ENCODE measurements around the gene TXNDC17.

GRCh38 chr17:6681176-6681575, 40.3 kb downstream of the TXNDC17 start:
- TF ChIP-seq CTCF (IDR thresholded peaks at IDR 0.05; ENCODE audit: low read depth, low read length): no peak
- no peak for TF ChIP-seq POLR2A (IDR thresholded peaks at IDR 0.05; ENCODE audit: extremely low read depth, insufficient read length)

All from NB4 (cell line).